Measurements from ENCODE around the gene HPDL.

The HPDL gene

GRCh38 chr1:45325851-45326506, 716 bp upstream of the HPDL start:
- H3K27ac ChIP-seq (ENCODE audit: low read length): no peak overlapping the region
- peaks cover 22% of the 10 kb centered on the region for H3K4me1 ChIP-seq (ENCODE audit: low read length)
- no peaks in the 10 kb centered on the region for H3K36me3 ChIP-seq (replicated peaks; ENCODE audit: low read depth, low read length)
- H3K27me3 ChIP-seq (ENCODE audit: low read depth, low read length): no peaks in the 10 kb centered on the region
- H4K20me1 ChIP-seq (ENCODE audit: insufficient read depth, low read length): no peaks in the 10 kb centered on the region
- H3K4me3 ChIP-seq (ENCODE audit: low read length): no peak overlapping the region
- H3K9me3 ChIP-seq (ENCODE audit: insufficient read depth, low read length): no peaks in the 10 kb centered on the region
- no peak overlapping the region for H3K9ac ChIP-seq (ENCODE audit: low read length)
- no peaks in the 10 kb centered on the region for H3K79me2 ChIP-seq (ENCODE audit: low read length)
- TF ChIP-seq, protein P1, sequence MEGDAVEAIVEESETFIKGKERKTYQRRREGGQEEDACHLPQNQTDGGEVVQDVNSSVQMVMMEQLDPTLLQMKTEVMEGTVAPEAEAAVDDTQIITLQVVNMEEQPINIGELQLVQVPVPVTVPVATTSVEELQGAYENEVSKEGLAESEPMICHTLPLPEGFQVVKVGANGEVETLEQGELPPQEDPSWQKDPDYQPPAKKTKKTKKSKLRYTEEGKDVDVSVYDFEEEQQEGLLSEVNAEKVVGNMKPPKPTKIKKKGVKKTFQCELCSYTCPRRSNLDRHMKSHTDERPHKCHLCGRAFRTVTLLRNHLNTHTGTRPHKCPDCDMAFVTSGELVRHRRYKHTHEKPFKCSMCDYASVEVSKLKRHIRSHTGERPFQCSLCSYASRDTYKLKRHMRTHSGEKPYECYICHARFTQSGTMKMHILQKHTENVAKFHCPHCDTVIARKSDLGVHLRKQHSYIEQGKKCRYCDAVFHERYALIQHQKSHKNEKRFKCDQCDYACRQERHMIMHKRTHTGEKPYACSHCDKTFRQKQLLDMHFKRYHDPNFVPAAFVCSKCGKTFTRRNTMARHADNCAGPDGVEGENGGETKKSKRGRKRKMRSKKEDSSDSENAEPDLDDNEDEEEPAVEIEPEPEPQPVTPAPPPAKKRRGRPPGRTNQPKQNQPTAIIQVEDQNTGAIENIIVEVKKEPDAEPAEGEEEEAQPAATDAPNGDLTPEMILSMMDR (IDR thresholded peaks at IDR 0.05; ENCODE audit: low read depth, low read length): no peak
- no peak for TF ChIP-seq EZH2phosphoT487 (IDR thresholded peaks at IDR 0.05; ENCODE audit: low read depth)
- H3K4me2 ChIP-seq (ENCODE audit: low read length): no peak overlapping the region
- H2AFZ ChIP-seq (ENCODE audit: low read depth, low read length): no peak overlapping the region

GRCh38 chr1:45327644-45328515, 1.2 kb downstream of the HPDL start:
- no peaks in the 10 kb centered on the region for H4K20me1 ChIP-seq (ENCODE audit: insufficient read depth, low read length)

GRCh38 chr1:45328680-45329079, 2.0 kb downstream of the HPDL start:
- H3K36me3 ChIP-seq (replicated peaks; ENCODE audit: low read depth, low read length): no peaks in the 10 kb centered on the region
- H4K20me1 ChIP-seq (ENCODE audit: insufficient read depth, low read length): no peaks in the 10 kb centered on the region
- H3K27me3 ChIP-seq (ENCODE audit: low read depth, low read length): no peaks in the 10 kb centered on the region
- H3K4me3 ChIP-seq (ENCODE audit: low read length): no peak overlapping the region
- no peak overlapping the region for H3K9ac ChIP-seq (ENCODE audit: low read length)
- no peaks in the 10 kb centered on the region for H3K9me3 ChIP-seq (ENCODE audit: insufficient read depth, low read length)
- no peak overlapping the region for H2AFZ ChIP-seq (ENCODE audit: low read depth, low read length)
- no peak overlapping the region for H3K27ac ChIP-seq (ENCODE audit: low read length)
- no peak overlapping the region for H3K4me2 ChIP-seq (ENCODE audit: low read length)
- H3K79me2 ChIP-seq (ENCODE audit: low read length): no peaks in the 10 kb centered on the region
- TF ChIP-seq EZH2phosphoT487 (IDR thresholded peaks at IDR 0.05; ENCODE audit: low read depth): no peak
- H3K4me1 ChIP-seq (ENCODE audit: low read length): no peaks in the 10 kb centered on the region

More at GRCh38 chr1:45327644-45328515, 1.2 kb downstream of the HPDL start:
- H3K9ac ChIP-seq (ENCODE audit: low read length): no peak overlapping the region
- no peaks in the 10 kb centered on the region for H3K9me3 ChIP-seq (ENCODE audit: insufficient read depth, low read length)
- no peaks in the 10 kb centered on the region for H3K79me2 ChIP-seq (ENCODE audit: low read length)
- peaks cover 3% of the 10 kb centered on the region; the same call in 1 of the 2 replicates for H3K4me1 ChIP-seq (ENCODE audit: low read length)
- no peaks in the 10 kb centered on the region for H3K36me3 ChIP-seq (replicated peaks; ENCODE audit: low read depth, low read length)
- no peak overlapping the region for H3K27ac ChIP-seq (ENCODE audit: low read length)
- no peak overlapping the region for H3K4me2 ChIP-seq (ENCODE audit: low read length)
- no peaks in the 10 kb centered on the region for H3K27me3 ChIP-seq (ENCODE audit: low read depth, low read length)
- no peak overlapping the region for H3K4me3 ChIP-seq (ENCODE audit: low read length)
- TF ChIP-seq EZH2phosphoT487 (IDR thresholded peaks at IDR 0.05; ENCODE audit: low read depth): no peak
- TF ChIP-seq, protein P1 (IDR thresholded peaks at IDR 0.05; ENCODE audit: low read depth, low read length): no peak
- H2AFZ ChIP-seq (ENCODE audit: low read depth, low read length): no peak overlapping the region

GRCh38 chr1:45329445-45329844, 2.8 kb downstream of the HPDL start:
- Histone ChIP-seq H3K4me1 (ENCODE audit: low read length) (no peaks in the 10 kb centered on the region), H2AFZ (ENCODE audit: low read depth, low read length) (no peak overlapping the region), H3K9me3 (ENCODE audit: insufficient read depth, low read length) (no peaks in the 10 kb centered on the region), H3K79me2 (ENCODE audit: low read length) (no peaks in the 10 kb centered on the region), H3K36me3 (replicated peaks; ENCODE audit: low read depth, low read length) (peaks cover under 1% of the 10 kb centered on the region), H3K27me3 (ENCODE audit: low read depth, low read length) (no peaks in the 10 kb centered on the region), H3K4me3 (ENCODE audit: low read length) (no peak overlapping the region), H4K20me1 (ENCODE audit: insufficient read depth, low read length) (no peaks in the 10 kb centered on the region), H3K9ac (ENCODE audit: low read length) (no peak overlapping the region), H3K4me2 (ENCODE audit: low read length) (no peak overlapping the region), H3K27ac (ENCODE audit: low read length) (no peak overlapping the region)
- TF ChIP-seq, protein P1 (IDR thresholded peaks at IDR 0.05; ENCODE audit: low read depth, low read length): no peak
- TF ChIP-seq EZH2phosphoT487 (IDR thresholded peaks at IDR 0.05; ENCODE audit: low read depth): no peak
